Activated T-helper 17 cell treated with anti-CD3 and anti-CD28 coated beads, Interleukin-2, amount 50 U/mL, for 72 hours (primary cell): ENCODE results near the gene ST14. TPM values are rescaled to one million over a fixed set of nuclear protein-coding genes. Genes with fewer than 3 reads are reported as not detected.
A peak's percentile ranks its signal among the peaks of the same experiment; 100 is the strongest.
"Not testable (repeated sequence)": the region's sequence is repeated elsewhere in the genome, so short reads cannot be mapped to it uniquely, and the experiment has no call there.

Experiments used
- ATAC-seq: fragments of 150-1000 bp; cut with Tn5 transposase; replicated peaks from 2 replicates; pipeline ENCODE4 v1.10.0; 2021; ENCODE audit warnings: mild to moderate bottlenecking, moderate library complexity
- H3K27ac Mint-ChIP-seq: one replicate; pipeline ENCODE4 v1.8.0; 2022; ENCODE audit warnings: mixed read lengths
- H3K27me3 Mint-ChIP-seq: one replicate; pipeline ENCODE4 v1.8.0; 2022; ENCODE audit warnings: mixed read lengths
- H3K36me3 Mint-ChIP-seq: one replicate; pipeline ENCODE4 v1.8.0; 2022; ENCODE audit warnings: low read depth, mild to moderate bottlenecking, mixed read lengths
- H3K4me1 Mint-ChIP-seq: one replicate; pipeline ENCODE4 v1.8.0; 2022; ENCODE audit warnings: mixed read lengths
- H3K4me3 Mint-ChIP-seq: one replicate; pipeline ENCODE4 v1.8.0; 2022; ENCODE audit warnings: mild to moderate bottlenecking, mixed read lengths
- H3K9me3 Mint-ChIP-seq: one replicate; pipeline ENCODE4 v1.8.0; 2022; ENCODE audit warnings: mixed read lengths
- total RNA-seq, 2 donors: library from RNA; stranded (reverse); gene quantifications; one replicate each; pipeline ENCODE4 v1.2.3, GENCODE V29; 2022

Gene ST14
- total RNA-seq, 2 donors from 2014 or later = 0.09 TPM; not detected in 1

DNA sequence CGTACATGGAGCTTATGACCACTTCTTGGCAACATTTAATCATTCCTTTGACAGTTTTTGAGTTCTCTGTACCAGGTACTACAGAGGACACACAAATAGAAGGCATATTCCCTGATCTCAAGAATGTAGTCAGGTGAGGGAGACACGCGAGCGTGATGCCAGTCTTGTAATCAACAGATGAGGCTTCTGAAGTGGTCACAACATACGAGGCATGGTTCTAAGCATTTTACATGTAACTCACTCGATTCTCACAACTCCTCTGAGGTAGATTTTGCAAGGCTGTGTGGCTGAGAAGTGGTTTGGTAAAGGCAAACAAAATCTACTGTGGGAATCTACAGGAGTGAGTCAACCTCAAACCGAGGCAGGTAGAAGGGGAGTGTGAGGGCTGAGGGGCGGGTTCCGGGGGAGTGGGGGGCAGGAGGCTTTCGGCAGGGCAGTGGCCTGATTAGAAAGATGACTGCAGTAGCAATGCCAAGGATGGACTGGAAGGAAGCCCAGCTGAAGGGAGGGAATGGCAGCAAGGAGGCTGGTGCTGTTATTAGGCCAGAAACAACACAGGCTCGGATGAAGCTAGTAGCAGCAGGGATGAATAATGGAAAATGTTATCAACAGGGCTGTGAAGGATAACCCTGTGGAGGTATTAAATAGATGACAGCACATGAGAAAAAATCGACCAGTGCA, 63.8 kb downstream of the ST14 start:
- Mint-ChIP-seq H3K27ac (no peak overlapping the region), H3K9me3 (no peaks in the 10 kb centered on the region), H3K4me3 (no peak overlapping the region), H3K27me3 (no peaks in the 10 kb centered on the region), H3K4me1 (no peaks in the 10 kb centered on the region), H3K36me3 (no peaks in the 10 kb centered on the region)
- ATAC-seq = peak; percentile 59

DNA sequence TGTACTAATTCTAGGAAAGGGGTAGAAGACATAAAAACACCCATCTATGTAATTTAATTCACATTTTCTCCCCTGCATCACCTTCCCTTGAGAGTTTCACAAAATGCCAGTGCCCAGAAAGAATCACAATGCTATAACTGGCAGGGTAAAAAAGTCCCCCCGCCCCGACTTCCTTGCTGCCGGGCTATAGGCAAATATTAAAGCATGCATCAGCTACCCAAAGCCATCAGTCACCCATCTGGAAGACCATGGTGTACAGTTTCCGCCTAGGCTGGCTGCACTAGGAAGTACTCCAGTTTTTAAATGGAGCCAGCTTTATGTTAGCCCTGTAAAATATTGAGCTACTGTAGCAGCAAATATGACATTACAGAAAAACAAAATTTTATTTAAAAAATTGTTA, 67.8 kb downstream of the ST14 start:
- H3K4me3 Mint-ChIP-seq = no peak overlapping the region
- H3K36me3 Mint-ChIP-seq = peaks cover 23% of the 10 kb centered on the region
- H3K4me1 Mint-ChIP-seq = no peaks in the 10 kb centered on the region
- no peaks in the 10 kb centered on the region for H3K27me3 Mint-ChIP-seq
- no peaks in the 10 kb centered on the region for H3K9me3 Mint-ChIP-seq
- no peak overlapping the region for H3K27ac Mint-ChIP-seq
- ATAC-seq = no peak

DNA sequence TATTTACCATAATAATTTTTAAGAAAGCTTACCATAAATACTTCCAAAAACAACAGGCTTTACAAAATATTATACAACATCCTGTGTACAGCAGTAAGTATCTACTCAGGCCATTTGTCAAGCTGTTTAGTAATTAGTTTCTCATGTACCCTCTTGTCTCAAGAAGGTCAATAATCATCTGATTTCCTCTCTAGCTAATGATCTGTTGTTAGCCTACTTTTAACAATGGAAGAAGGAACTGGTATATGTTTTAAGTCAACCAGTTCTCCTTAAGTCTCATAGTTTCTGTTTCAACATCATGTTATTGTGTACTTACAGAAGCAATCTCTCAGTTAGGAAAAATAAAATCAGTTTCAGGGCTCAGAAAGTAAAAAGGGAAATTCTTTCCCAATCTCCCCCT, 73.9 kb downstream of the ST14 start:
- H3K27me3 Mint-ChIP-seq, H3K4me1 Mint-ChIP-seq, H3K27ac Mint-ChIP-seq, ATAC-seq, H3K9me3 Mint-ChIP-seq, H3K4me3 Mint-ChIP-seq: not testable (repeated sequence)
- peaks cover 68% of the 10 kb centered on the region for H3K36me3 Mint-ChIP-seq

DNA sequence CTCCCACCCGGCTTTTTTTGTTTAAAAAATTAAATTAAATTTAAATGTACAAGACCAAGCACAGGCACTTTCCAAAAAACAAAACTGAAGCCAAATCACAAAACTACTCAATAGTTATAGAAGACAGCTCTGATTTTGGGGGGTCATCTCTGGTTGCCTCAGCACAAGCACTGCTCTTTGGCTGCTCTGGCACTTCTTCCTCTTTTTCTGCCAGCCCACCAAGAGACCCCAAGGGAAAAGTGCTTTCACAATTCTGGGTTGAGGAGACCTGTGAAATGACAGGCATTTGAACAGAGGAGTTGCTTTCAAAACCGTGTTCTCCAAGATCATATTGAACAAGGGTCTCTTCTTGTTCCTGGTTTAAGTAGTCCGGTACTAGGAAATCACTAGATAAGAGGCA, 74.3 kb downstream of the ST14 start:
- not testable (repeated sequence) for ATAC-seq, H3K4me1 Mint-ChIP-seq, H3K27ac Mint-ChIP-seq, H3K4me3 Mint-ChIP-seq, H3K27me3 Mint-ChIP-seq, H3K9me3 Mint-ChIP-seq
- peaks cover 72% of the 10 kb centered on the region for H3K36me3 Mint-ChIP-seq

DNA sequence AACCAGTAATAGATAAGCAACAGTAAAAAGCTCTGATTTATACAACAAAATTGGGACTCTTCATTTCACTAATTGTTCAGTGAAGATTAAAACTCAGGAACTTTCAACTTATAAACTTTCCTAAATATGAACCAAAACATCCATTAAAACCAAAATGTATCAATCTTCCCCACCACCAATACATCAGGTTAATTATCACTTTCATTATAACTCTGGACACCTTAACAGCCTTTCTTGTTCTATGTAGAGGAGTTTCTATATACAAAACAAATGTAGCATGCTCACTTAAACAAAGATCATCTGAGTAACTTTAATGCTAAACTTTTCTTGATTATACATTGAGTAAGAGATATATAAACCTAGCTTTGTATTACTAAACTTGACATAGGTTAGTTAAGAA, 74.7 kb downstream of the ST14 start:
- peaks cover 76% of the 10 kb centered on the region for H3K36me3 Mint-ChIP-seq
- no peaks in the 10 kb centered on the region for H3K9me3 Mint-ChIP-seq
- no peak overlapping the region for H3K4me3 Mint-ChIP-seq
- H3K27ac Mint-ChIP-seq = no peak overlapping the region
- ATAC-seq = no peak
- H3K4me1 Mint-ChIP-seq = no peaks in the 10 kb centered on the region
- no peaks in the 10 kb centered on the region for H3K27me3 Mint-ChIP-seq

DNA sequence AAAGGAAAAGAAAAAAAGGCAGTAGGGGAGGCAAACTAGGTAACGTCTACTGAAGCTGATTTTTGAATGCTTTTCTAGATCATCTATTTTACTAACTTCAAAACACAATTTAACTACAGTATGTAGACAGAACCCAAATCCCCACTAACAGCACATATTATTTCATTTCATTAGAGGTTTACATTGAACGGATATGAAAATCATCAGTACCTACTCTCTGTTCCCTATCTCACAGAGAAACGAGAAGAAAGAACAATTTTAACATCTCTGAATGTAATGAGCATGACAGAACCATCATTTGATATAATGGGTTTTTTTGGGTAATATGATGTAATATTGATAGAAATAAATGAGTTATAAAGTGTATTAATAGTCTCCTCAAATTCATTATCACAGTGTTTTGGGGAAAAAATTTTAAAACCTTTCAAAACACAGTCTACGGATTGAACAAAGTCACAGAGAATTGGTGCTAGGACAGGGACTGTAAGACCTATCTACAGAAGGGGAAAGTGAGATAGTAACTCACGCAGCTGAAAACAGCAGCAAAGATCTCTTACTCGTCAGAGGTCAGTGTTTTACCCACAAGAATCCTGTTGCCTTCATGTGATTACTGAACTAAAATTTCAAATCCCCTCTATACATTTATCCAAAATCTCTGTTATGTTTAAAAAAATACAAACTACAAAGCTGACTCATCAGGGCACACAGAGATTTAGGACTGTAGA, 77.9 kb downstream of the ST14 start:
- no peaks in the 10 kb centered on the region for H3K27me3 Mint-ChIP-seq
- H3K27ac Mint-ChIP-seq = no peak overlapping the region
- H3K4me1 Mint-ChIP-seq = no peaks in the 10 kb centered on the region
- H3K36me3 Mint-ChIP-seq = peaks cover 66% of the 10 kb centered on the region
- H3K9me3 Mint-ChIP-seq = no peaks in the 10 kb centered on the region
- no peak overlapping the region for H3K4me3 Mint-ChIP-seq
- no peak for ATAC-seq

DNA sequence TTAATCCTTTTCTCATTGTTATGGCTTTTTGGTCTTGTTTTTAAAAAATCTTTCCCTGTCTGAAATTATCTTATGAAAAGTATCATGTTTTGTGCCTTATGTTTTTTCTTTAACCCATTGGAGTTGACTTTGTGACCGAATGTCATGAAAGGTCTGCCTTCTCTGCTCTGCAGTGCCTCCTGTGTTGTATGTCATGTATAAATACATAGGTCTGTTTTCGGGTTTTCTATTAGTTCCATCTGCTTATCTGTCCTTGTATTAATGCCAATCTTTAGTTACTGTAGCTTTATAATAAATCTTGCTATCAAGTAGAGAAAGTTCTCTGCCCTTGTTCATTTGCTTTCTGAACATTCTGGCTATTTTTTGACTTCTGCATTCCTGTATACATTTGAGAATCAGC, 82.1 kb downstream of the ST14 start:
- no peak overlapping the region for H3K27ac Mint-ChIP-seq
- ATAC-seq = no peak
- H3K9me3 Mint-ChIP-seq = no peaks in the 10 kb centered on the region
- peaks cover 14% of the 10 kb centered on the region for H3K4me1 Mint-ChIP-seq
- no peak overlapping the region for H3K4me3 Mint-ChIP-seq
- H3K27me3 Mint-ChIP-seq = no peaks in the 10 kb centered on the region
- H3K36me3 Mint-ChIP-seq = peaks cover 56% of the 10 kb centered on the region

DNA sequence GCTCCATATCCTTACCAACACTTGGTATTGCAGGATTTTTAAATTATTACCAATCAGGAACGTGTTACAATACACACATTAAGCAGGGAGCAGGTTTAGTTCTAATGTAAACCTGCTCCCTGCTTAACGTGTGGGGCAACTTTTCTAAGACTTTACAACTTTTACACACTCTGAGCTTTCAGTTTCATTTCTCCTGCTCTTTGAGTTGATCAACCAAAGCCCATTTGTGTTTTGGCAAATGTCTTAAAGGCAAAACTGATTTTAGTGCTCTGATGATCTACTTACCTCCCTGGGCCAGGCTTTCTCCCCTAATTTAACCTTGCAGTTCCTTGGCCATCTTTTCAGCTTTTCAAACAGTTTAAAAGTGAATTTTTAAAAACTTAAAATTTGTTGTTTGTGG, 84.2 kb downstream of the ST14 start:
- H3K9me3 Mint-ChIP-seq = no peaks in the 10 kb centered on the region
- no peak overlapping the region for H3K4me3 Mint-ChIP-seq
- no peak for ATAC-seq
- no peaks in the 10 kb centered on the region for H3K27me3 Mint-ChIP-seq
- H3K4me1 Mint-ChIP-seq = peaks cover 14% of the 10 kb centered on the region
- H3K27ac Mint-ChIP-seq = no peak overlapping the region
- H3K36me3 Mint-ChIP-seq = peaks cover 35% of the 10 kb centered on the region

DNA sequence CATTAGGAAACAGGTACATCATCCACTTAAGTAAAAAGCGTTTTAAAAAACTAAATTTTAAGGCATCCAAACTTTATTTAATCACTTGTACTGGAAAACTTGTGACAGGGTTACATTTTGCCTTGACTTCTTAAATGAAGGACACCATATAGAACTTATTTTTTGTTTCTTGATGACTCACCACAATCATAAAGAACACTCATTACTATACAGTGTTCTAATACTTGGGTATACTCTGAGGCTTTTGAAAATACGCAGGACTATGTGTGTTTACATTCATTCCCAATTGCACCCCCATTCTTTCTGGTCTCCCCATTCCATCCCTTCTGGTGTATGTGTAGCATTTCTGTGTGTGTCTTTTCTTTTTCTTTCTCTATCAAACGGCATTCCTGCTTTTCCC, 85.3 kb downstream of the ST14 start:
- ATAC-seq = peak; percentile 44
- Mint-ChIP-seq H3K27ac (peak overlapping the region; percentile 32), H3K27me3 (no peaks in the 10 kb centered on the region), H3K4me1 (peaks cover 14% of the 10 kb centered on the region), H3K4me3 (no peak overlapping the region), H3K9me3 (no peaks in the 10 kb centered on the region), H3K36me3 (peaks cover 25% of the 10 kb centered on the region)

DNA sequence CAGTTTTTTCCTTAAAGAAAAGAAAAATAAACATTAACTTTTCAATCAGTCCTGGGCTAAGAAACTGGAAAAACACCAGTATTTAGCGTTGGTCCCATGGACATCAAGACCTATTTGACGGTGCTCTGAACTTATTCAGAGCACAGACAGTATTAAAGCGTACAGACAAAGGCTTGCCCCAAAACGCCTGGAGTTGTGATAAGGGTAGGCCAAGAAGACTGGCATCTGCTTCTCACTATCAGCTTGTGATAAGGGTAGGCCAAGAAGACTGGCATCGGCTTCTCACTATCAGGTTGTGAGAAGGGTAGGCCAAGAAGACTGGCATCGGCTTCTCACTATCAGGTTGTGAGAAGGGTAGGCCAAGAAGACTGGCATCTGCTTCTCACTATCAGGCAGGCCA, 85.8 kb downstream of the ST14 start:
- H3K27ac Mint-ChIP-seq = peak overlapping the region; percentile 32
- not testable (repeated sequence) for H3K4me3 Mint-ChIP-seq, ATAC-seq, H3K9me3 Mint-ChIP-seq, H3K27me3 Mint-ChIP-seq
- H3K36me3 Mint-ChIP-seq = peaks cover 23% of the 10 kb centered on the region
- peaks cover 15% of the 10 kb centered on the region for H3K4me1 Mint-ChIP-seq

DNA sequence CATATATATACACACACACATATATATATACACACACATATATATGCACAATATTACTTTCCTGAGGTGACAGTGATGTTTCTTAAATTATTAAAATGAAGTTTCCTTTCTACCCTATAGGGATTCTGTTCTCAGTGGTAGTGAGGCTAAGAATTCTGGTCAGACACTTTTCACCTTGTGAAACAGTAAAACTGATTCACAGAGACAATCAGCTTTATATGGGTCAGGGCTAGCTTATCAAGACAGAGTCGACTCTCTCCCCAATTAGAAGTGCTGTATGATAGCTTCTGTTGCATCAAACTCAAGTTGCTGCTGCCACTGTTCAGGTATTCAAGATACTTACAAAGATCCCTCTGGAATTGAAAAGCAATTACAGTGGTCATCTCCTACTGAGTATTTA, 86.7 kb downstream of the ST14 start:
- no peak overlapping the region for H3K27ac Mint-ChIP-seq
- peaks cover 26% of the 10 kb centered on the region for H3K36me3 Mint-ChIP-seq
- H3K4me3 Mint-ChIP-seq = no peak overlapping the region

DNA sequence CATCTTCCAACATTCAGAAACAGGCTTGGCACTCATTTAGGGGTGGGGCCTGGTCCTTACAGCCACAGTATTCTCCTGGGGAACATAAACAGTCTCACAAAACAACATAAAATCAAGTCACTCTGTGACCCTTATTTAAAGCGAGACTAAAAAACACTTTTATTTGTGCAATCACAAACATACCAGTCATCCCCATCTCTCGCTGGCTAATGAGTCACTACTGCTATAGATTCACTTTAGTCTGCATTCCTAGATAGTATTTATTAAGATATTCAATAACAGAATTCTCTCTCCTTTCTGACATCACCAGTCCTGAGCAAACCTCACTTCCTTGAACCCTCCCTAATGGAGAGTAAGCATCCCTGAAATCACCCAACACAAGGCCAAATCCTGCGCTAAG, 87.2 kb downstream of the ST14 start:
- peaks cover 24% of the 10 kb centered on the region for H3K4me1 Mint-ChIP-seq
- no peak overlapping the region for H3K4me3 Mint-ChIP-seq
- no peak overlapping the region for H3K27ac Mint-ChIP-seq

More for the DNA sequence above, 86.7 kb downstream of the ST14 start:
- no peaks in the 10 kb centered on the region for H3K9me3 Mint-ChIP-seq
- no peak for ATAC-seq
- H3K27me3 Mint-ChIP-seq = no peaks in the 10 kb centered on the region
- H3K4me1 Mint-ChIP-seq = peaks cover 24% of the 10 kb centered on the region

DNA sequence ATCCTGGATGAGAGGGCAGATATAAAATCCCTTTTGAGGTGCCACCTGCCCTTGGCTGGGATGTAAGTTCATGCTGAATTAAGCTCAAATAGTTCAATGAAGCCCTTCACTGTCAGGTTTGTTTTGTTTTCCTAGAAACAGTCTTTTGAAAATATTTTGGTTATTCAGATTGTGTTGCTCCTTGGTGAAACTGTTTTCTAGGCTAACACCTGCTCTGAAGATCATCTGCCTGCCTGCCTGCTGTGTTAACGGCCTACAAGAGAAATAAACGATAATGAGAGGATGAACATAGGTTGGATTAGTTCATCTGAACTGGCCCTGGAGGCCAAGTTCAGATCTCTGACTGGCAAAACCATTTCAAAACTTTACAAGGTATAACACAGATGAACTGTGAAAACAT, 87.7 kb downstream of the ST14 start:
- no peak for ATAC-seq
- Mint-ChIP-seq H3K9me3 (peaks cover 6% of the 10 kb centered on the region), H3K36me3 (peaks cover 33% of the 10 kb centered on the region), H3K27me3 (no peaks in the 10 kb centered on the region), H3K4me3 (no peak overlapping the region), H3K27ac (no peak overlapping the region), H3K4me1 (peaks cover 27% of the 10 kb centered on the region)

More for the DNA sequence above, 87.2 kb downstream of the ST14 start:
- H3K27me3 Mint-ChIP-seq = no peaks in the 10 kb centered on the region
- ATAC-seq = peak; percentile 39
- peaks cover 27% of the 10 kb centered on the region for H3K36me3 Mint-ChIP-seq
- peaks cover under 1% of the 10 kb centered on the region for H3K9me3 Mint-ChIP-seq

DNA sequence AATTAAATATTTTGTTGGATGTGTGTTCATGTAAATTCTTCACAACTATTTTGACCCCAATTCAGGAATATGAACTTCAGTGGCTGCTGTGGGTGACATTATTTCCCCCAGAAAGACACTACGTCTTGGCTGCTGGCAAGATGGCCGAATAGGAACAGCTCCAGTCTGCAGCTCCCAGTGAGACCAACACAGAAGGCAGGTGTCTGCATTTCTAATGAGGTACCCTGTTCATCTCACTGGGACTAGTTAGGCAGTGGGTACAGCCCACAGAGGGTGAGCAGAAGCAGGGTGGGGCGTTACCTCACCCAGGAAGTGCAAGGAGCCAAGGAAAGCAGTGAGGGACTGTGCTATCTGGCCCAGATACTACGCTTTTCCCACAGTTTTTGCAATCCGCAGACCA, 89.8 kb downstream of the ST14 start:
- H3K4me1 Mint-ChIP-seq = peaks cover 20% of the 10 kb centered on the region
- no peak for ATAC-seq
- H3K4me3 Mint-ChIP-seq = no peak overlapping the region
- H3K27ac Mint-ChIP-seq = no peak overlapping the region
- no peaks in the 10 kb centered on the region for H3K27me3 Mint-ChIP-seq
- peaks cover 28% of the 10 kb centered on the region for H3K36me3 Mint-ChIP-seq
- peaks cover 8% of the 10 kb centered on the region for H3K9me3 Mint-ChIP-seq

DNA sequence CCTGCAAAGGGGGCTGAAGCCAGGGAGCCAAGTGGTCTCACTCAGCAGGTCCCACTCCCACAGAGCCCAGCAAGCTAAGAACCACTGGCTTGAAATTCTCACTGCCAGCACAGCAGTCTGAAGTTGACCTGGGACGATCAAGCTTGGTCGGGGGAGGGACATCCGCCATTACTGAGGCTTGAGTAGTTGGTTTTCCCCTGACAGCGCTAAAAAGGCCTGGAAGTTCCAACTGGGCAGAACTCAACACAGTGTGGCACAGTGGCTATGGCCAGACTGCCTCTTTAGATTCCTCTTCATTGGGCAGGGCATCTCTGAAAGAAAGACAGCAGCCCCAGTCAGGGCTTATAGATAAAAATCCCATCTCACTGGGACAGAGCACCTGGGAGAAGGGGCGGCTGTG, 90.3 kb downstream of the ST14 start:
- not testable (repeated sequence) for H3K27me3 Mint-ChIP-seq, ATAC-seq, H3K27ac Mint-ChIP-seq, H3K9me3 Mint-ChIP-seq, H3K4me3 Mint-ChIP-seq
- Mint-ChIP-seq H3K36me3 (peaks cover 33% of the 10 kb centered on the region), H3K4me1 (peaks cover 18% of the 10 kb centered on the region)
